NB4 (cell line): ENCODE results near the gene KNCN.

Experiments
- DNase-seq: peaks from one replicate; pipeline ENCODE4 v3.0.0; 2010; ENCODE audit warnings: low read depth
- H3K4me3 ChIP-seq: one replicate; pipeline ENCODE4 v1.5.1; 2011; ENCODE audit warnings: mild to moderate bottlenecking, low read depth, low read length, moderate library complexity
- MYC ChIP-seq: IDR thresholded peaks from 2 replicates; pipeline ENCODE4 v1.6.1; 2011; ENCODE audit warnings: low read depth, low read length
- POLR2A ChIP-seq: IDR thresholded peaks from 2 replicates; pipeline ENCODE4 v1.6.1; 2011; ENCODE audit warnings: mild to moderate bottlenecking; ENCODE audit not compliant: insufficient read length; ENCODE audit errors: extremely low read depth
- TF ChIP-seq, protein P1 (sequence below): IDR thresholded peaks from 2 replicates; pipeline ENCODE4 v1.6.1; 2011; ENCODE audit warnings: low read depth, low read length
- TF ChIP-seq, protein P2 (sequence below): IDR thresholded peaks from one replicate; pipeline ENCODE4 v1.5.1; 2012; ENCODE audit warnings: low read depth, low read length

Gene KNCN

DNA sequence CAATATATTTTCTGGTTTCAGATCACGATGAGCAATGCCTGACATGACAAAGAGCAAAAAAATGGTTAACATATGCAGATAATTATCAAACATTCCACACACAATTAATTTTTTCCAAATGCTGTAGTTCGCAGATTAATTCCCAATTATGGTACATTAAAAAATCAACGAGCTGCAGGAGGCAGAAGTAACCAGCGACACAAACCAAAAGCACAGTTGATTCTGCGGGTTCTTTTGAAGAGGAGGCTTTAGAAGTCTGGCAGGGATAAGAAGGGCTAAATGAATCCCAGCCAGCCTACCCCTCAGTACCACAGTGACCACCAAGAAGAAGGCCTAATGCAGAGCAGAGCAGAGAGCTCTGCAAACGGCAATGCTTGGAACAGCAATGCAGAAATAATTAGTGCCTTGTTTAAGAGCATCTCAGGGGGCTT lies 17.0 kb upstream of the KNCN start:
- DNase-seq = no peak
- no peak overlapping the region for H3K4me3 ChIP-seq
- TF ChIP-seq POLR2A (no peak), MYC (no peak)
- TF ChIP-seq, protein P1, sequence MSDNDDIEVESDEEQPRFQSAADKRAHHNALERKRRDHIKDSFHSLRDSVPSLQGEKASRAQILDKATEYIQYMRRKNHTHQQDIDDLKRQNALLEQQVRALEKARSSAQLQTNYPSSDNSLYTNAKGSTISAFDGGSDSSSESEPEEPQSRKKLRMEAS = no peak
- TF ChIP-seq, protein P2, sequence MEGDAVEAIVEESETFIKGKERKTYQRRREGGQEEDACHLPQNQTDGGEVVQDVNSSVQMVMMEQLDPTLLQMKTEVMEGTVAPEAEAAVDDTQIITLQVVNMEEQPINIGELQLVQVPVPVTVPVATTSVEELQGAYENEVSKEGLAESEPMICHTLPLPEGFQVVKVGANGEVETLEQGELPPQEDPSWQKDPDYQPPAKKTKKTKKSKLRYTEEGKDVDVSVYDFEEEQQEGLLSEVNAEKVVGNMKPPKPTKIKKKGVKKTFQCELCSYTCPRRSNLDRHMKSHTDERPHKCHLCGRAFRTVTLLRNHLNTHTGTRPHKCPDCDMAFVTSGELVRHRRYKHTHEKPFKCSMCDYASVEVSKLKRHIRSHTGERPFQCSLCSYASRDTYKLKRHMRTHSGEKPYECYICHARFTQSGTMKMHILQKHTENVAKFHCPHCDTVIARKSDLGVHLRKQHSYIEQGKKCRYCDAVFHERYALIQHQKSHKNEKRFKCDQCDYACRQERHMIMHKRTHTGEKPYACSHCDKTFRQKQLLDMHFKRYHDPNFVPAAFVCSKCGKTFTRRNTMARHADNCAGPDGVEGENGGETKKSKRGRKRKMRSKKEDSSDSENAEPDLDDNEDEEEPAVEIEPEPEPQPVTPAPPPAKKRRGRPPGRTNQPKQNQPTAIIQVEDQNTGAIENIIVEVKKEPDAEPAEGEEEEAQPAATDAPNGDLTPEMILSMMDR = no peak

DNA sequence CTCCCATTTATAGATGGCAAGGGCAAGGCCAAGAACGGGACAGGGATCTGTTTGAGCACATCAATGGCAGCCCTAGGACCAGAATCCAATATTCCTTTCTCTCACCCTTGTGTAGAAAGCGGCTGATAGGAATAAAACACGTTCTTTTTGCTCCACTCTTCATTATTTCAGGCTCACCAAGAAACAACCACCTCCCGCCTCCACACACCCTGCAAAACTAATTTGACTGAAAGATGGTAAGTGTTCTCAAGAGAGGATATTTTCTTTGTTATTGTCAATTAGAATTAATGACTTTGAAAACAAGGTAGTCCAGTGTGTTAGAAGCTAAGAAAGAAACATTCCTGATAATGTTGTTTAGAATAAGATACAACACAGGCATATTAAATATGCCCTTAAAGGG lies 11.9 kb upstream of the KNCN start:
- TF ChIP-seq, protein P2 = no peak
- TF ChIP-seq, protein P1 = no peak
- TF ChIP-seq POLR2A = no peak
- TF ChIP-seq MYC = no peak
- DNase-seq = no peak

DNA sequence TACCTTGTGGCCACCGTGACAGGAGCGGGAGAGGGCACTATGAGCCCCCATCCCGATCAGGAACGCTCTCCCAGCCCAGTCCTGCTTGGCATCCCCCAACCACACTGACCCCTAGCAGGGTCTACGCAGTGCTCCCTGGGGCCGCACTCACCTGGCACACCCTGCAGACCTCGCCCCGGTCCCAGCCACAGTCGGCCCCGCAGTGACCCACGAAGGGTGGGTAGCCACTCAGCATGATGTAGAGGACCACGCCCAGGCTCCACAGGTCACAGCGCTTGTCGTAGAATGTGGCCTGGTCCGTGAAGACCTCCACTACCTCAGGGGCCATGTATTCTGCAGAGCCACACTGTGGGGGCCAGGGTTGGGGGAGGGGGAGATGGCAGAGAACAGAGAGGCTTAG lies 11.1 kb upstream of the KNCN start:
- TF ChIP-seq, protein P2 = no peak
- TF ChIP-seq, protein P1 = no peak
- no peak for TF ChIP-seq POLR2A
- TF ChIP-seq MYC = no peak
- no peak for DNase-seq
- no peak overlapping the region for H3K4me3 ChIP-seq

More for the DNA sequence above, 11.9 kb upstream of the KNCN start:
- no peak overlapping the region for H3K4me3 ChIP-seq

DNA sequence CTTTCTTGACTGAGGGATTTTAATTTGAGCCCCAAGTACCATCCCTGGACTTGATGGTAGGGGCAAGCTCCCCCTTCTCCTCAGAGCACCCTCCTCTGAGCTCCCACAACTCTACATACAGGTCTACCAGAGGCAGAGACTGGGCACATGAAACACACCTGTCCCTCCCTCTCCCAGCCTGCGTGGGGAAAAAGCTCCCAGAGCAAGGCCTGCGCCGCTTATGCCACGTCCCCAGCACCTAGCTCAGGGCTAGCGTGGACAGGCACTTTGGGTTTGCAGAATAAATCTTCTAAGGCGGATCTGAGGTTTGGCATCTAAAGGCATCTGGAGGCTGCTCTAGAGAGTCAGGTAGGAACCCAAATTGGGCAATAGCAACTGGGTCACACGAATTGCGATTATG lies 7.5 kb upstream of the KNCN start:
- TF ChIP-seq MYC = no peak
- TF ChIP-seq POLR2A = no peak
- TF ChIP-seq, protein P1 = no peak
- TF ChIP-seq, protein P2 = no peak
- DNase-seq = no peak
- no peak overlapping the region for H3K4me3 ChIP-seq

DNA sequence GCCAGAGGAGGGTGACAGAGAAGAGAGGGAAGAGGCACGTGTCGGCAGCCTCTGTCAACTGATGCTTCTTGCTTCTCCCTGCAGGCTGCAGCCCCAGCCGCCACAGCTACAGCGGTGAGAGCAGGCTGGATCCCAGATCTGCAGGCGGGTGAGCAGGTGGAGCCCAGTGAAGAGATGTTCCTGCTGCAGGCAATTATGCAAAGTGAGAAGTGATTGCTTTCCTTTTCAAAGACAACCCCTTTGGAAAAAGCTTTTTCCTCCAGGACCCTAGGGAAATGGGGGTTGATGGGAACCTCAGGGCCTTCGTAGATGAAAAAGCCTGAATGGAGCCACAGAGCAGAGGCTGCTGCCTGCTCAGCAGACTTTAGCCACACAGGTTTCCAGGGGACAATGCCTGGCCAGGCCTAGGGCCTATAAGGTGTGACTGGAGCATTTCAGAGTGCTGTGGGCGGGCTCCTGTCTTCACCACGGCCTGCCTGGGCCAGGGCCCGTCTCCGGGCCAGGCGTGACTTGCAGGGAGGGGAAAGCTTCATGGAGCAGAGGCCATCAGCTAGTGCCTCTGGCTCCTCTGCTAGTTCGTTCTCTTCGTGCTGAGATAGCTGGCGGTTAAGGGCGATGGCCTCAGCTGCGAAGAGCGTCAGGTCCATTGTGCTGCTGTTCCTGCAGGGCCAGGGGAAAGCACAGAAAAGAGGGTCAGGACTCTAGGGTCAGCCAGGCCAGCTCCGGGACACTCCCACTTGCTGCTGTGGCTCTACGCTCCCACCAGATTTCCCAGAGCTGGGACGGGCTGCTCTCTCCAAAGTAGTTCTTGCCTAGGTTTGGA lies 6.9 kb upstream of the KNCN start:
- no peak for DNase-seq
- no peak overlapping the region for H3K4me3 ChIP-seq
- no peak for TF ChIP-seq MYC
- TF ChIP-seq, protein P2 = no peak
- TF ChIP-seq, protein P1 = no peak
- no peak for TF ChIP-seq POLR2A

DNA sequence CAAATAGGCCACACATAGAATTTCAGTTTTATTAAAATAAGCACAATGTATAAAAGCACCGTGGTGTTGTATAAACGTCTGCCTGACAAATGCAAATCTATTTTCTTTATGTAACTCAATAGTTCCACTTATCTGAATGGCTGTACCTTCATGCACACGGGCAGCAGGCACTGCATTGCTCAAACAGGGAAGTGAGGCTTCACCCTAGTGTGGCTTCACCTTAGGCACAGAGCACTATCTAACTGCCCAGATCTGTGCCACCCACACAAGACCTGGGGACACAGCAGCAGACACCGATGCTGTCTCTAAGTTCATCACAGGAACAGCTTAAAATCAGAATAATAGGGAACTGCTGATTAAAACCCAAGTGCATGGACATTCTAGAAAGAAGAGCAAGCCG lies 6.0 kb upstream of the KNCN start:
- H3K4me3 ChIP-seq = no peak overlapping the region
- DNase-seq = peak; percentile 16
- TF ChIP-seq, protein P2 = no peak
- TF ChIP-seq, protein P1 = no peak
- no peak for TF ChIP-seq POLR2A
- TF ChIP-seq MYC = no peak
